ENCODE results near the gene FRAT2. TPM values are rescaled to one million over a fixed set of nuclear protein-coding genes. Genes with fewer than 3 reads are reported as not detected.

FRAT2 gene
- total RNA-seq, 4 donors from 2014 or later: 19.5 to 23.2 (median 21.8) TPM

GRCh38 chr10:97367126-97367649 is 32.7 kb upstream of the FRAT2 start:
- Histone ChIP-seq H3K27me3 (no peaks in the 10 kb centered on the region), H3K9me3 (no peaks in the 10 kb centered on the region), H3K4me3 (replicated peaks in 1 of 3) (no peak overlapping the region), H3K36me3 (peaks cover 17 to 25% of the 10 kb centered on the region in 2 donors), H3K4me1 (no peaks in the 10 kb centered on the region), H3K27ac (no peak overlapping the region)
- no peak for DNase-seq
- WGBS, 2 donors: 94% methylated on average over 9 to 12 of the region's 12 CpGs
- intact Hi-C loops (cut with DNase I): no loop called here
- TF ChIP-seq POLR2A (IDR thresholded peaks at IDR 0.05) (no peak), CTCF (IDR thresholded peaks at IDR 0.05) (no peak)

- H3K9me3 ChIP-seq: no peaks in the 10 kb centered on the region
- no peak for TF ChIP-seq POLR2A (IDR thresholded peaks at IDR 0.05)
- TF ChIP-seq CTCF (IDR thresholded peaks at IDR 0.05): no peak
- no peak overlapping the region for H3K27ac ChIP-seq
- no peaks in the 10 kb centered on the region for H3K4me1 ChIP-seq
- peaks cover 17 to 25% of the 10 kb centered on the region in 2 donors for H3K36me3 ChIP-seq
- no peak overlapping the region for H3K4me3 ChIP-seq (replicated peaks in 1 of 3)
- DNase-seq: no peak
- H3K27me3 ChIP-seq: no peaks in the 10 kb centered on the region
- WGBS, 2 donors: 92% methylated on average over 9 to 11 of the region's 11 CpGs
- intact Hi-C loops (cut with DNase I): no loop called here
These were observed 32.0 kb upstream of the FRAT2 start for GRCh38 chr10:97366572-97366971.

- intact Hi-C loops (cut with DNase I): no loop called here
- Histone ChIP-seq H3K9me3 (no peaks in the 10 kb centered on the region), H3K27ac (no peak overlapping the region), H3K4me1 (no peaks in the 10 kb centered on the region), H3K36me3 (peaks cover 17 to 22% of the 10 kb centered on the region in 2 donors), H3K4me3 (replicated peaks in 1 of 3) (no peak overlapping the region), H3K27me3 (no peaks in the 10 kb centered on the region)
- no peak for TF ChIP-seq POLR2A (IDR thresholded peaks at IDR 0.05)
- TF ChIP-seq CTCF (IDR thresholded peaks at IDR 0.05): no peak
- 83 to 85% methylated on average over 19 of the region's 19 CpGs for WGBS, 2 donors
- no peak for DNase-seq
These were observed 31.3 kb upstream of the FRAT2 start for GRCh38 chr10:97365761-97366351.

- Histone ChIP-seq H3K4me1 (no peaks in the 10 kb centered on the region), H3K27me3 (no peaks in the 10 kb centered on the region), H3K4me3 (replicated peaks in 1 of 3) (no peak overlapping the region), H3K9me3 (no peaks in the 10 kb centered on the region), H3K27ac (no peak overlapping the region), H3K36me3 (peaks cover 8 to 20% of the 10 kb centered on the region in 2 donors)
- WGBS, 2 donors: 96 to 100% methylated on average over 3 to 4 of the region's 4 CpGs
- no peak for DNase-seq
- intact Hi-C loops (cut with DNase I): no loop called here
- TF ChIP-seq CTCF (IDR thresholded peaks at IDR 0.05) (no peak), POLR2A (IDR thresholded peaks at IDR 0.05) (no peak)
These were observed 28.5 kb upstream of the FRAT2 start for GRCh38 chr10:97363071-97363470.

GRCh38 chr10:97362310-97363033 is 27.9 kb upstream of the FRAT2 start:
- H3K9me3 ChIP-seq: no peaks in the 10 kb centered on the region
- H3K36me3 ChIP-seq: peaks cover 8 to 20% of the 10 kb centered on the region in 2 donors
- 79 to 83% methylated on average over 10 to 11 of the region's 11 CpGs for WGBS, 2 donors
- no peak for TF ChIP-seq CTCF (IDR thresholded peaks at IDR 0.05)
- no peak for TF ChIP-seq POLR2A (IDR thresholded peaks at IDR 0.05)
- H3K27me3 ChIP-seq: no peaks in the 10 kb centered on the region
- DNase-seq: no peak
- intact Hi-C loops (cut with DNase I): no loop called here
- H3K4me3 ChIP-seq (replicated peaks in 1 of 3): no peak overlapping the region
- no peak overlapping the region for H3K27ac ChIP-seq
- no peaks in the 10 kb centered on the region for H3K4me1 ChIP-seq

Measured in thyroid gland (tissue), 4 donors.